ENCODE measurements around the gene CDH18. TPM values are rescaled to one million over a fixed set of nuclear protein-coding genes. Genes with fewer than 3 reads are reported as not detected.

CDH18 gene
- total RNA-seq, 1 experiment from 2014 or later = 0.86 TPM

GRCh38 chr5:19930451-19930850 lies 57.5 kb downstream of the CDH18 start:
- BruUV-seq (replicated peaks) = no TSS peak
- Histone ChIP-seq H3K9me3 (no peaks in the 10 kb centered on the region), H3K27me3 (replicated peaks; ENCODE audit: control insufficient read depth, insufficient read depth, low read length) (no peaks in the 10 kb centered on the region), H3K4me3 (ENCODE audit: low read depth, low read length) (no peak overlapping the region), H3K4me1 (peaks cover 27% of the 10 kb centered on the region), H3K36me3 (ENCODE audit: control insufficient read depth, insufficient read depth, low read length) (no peaks in the 10 kb centered on the region)
- Mint-ChIP-seq H3K4me3 (ENCODE audit: unreplicated experiment) (no peak overlapping the region), H3K9me3 (ENCODE audit: unreplicated experiment) (no peaks in the 10 kb centered on the region), H3K4me1 (ENCODE audit: low read depth, unreplicated experiment) (peaks cover 19% of the 10 kb centered on the region), H3K27me3 (ENCODE audit: insufficient read depth, unreplicated experiment) (no peaks in the 10 kb centered on the region), H3K27ac (ENCODE audit: unreplicated experiment) (no peak overlapping the region), H3K36me3 (ENCODE audit: insufficient read depth, unreplicated experiment) (no peaks in the 10 kb centered on the region)
- TF ChIP-seq CTCF (IDR thresholded peaks at IDR 0.05; ENCODE audit: insufficient read depth in 1 of 2, low read depth in 1 of 2, low read length in 1 of 2, severe bottlenecking in 1 of 2, unreplicated experiment in 1 of 2) = no peak
- intact Hi-C loops (cut with micrococcal nuclease; ENCODE audit: unreplicated experiment) = no loop called here
- POLR2A ChIA-PET = no interaction called here
- no peak for DNase-seq
- CTCF ChIA-PET = no interaction called here

GRCh38 chr5:19928562-19929421 lies 59.2 kb downstream of the CDH18 start:
- Histone ChIP-seq H3K4me1 (peaks cover 27% of the 10 kb centered on the region), H3K27me3 (replicated peaks; ENCODE audit: control insufficient read depth, insufficient read depth, low read length) (no peaks in the 10 kb centered on the region), H3K36me3 (ENCODE audit: control insufficient read depth, insufficient read depth, low read length) (no peaks in the 10 kb centered on the region), H3K9me3 (no peaks in the 10 kb centered on the region), H3K4me3 (ENCODE audit: low read depth, low read length) (no peak overlapping the region)
- no peak for DNase-seq
- Mint-ChIP-seq H3K4me3 (ENCODE audit: unreplicated experiment) (no peak overlapping the region), H3K9me3 (ENCODE audit: unreplicated experiment) (no peaks in the 10 kb centered on the region), H3K36me3 (ENCODE audit: insufficient read depth, unreplicated experiment) (no peaks in the 10 kb centered on the region), H3K27ac (ENCODE audit: unreplicated experiment) (peak overlapping the region; percentile 33), H3K27me3 (ENCODE audit: insufficient read depth, unreplicated experiment) (no peaks in the 10 kb centered on the region), H3K4me1 (ENCODE audit: low read depth, unreplicated experiment) (peaks cover 19% of the 10 kb centered on the region)
- POLR2A ChIA-PET = no interaction called here
- intact Hi-C loops (cut with micrococcal nuclease; ENCODE audit: unreplicated experiment) = loop anchor here (2.0 to 5.0 kb wide), 2 partner anchors 36 to 48 kb away; no protein-coding TSS in a partner anchor
- CTCF ChIA-PET = no interaction called here
- BruUV-seq (replicated peaks) = no TSS peak
- no peak for TF ChIP-seq CTCF (IDR thresholded peaks at IDR 0.05; ENCODE audit: insufficient read depth in 1 of 2, low read depth in 1 of 2, low read length in 1 of 2, severe bottlenecking in 1 of 2, unreplicated experiment in 1 of 2)

- H3K4me1 Mint-ChIP-seq (ENCODE audit: low read depth, unreplicated experiment) = peaks cover 19% of the 10 kb centered on the region
- Histone ChIP-seq H3K27me3 (replicated peaks; ENCODE audit: control insufficient read depth, insufficient read depth, low read length) (no peaks in the 10 kb centered on the region), H3K4me1 (peaks cover 27% of the 10 kb centered on the region), H3K9me3 (no peaks in the 10 kb centered on the region), H3K36me3 (ENCODE audit: control insufficient read depth, insufficient read depth, low read length) (no peaks in the 10 kb centered on the region), H3K4me3 (ENCODE audit: low read depth, low read length) (no peak overlapping the region)
- H3K9me3 Mint-ChIP-seq (ENCODE audit: unreplicated experiment) = no peaks in the 10 kb centered on the region
- no peak for TF ChIP-seq CTCF (IDR thresholded peaks at IDR 0.05; ENCODE audit: insufficient read depth in 1 of 2, low read depth in 1 of 2, low read length in 1 of 2, severe bottlenecking in 1 of 2, unreplicated experiment in 1 of 2)
- intact Hi-C loops (cut with micrococcal nuclease; ENCODE audit: unreplicated experiment) = loop anchor here (2.0 to 5.0 kb wide), 2 partner anchors 36 to 47 kb away; no protein-coding TSS in a partner anchor
- H3K27me3 Mint-ChIP-seq (ENCODE audit: insufficient read depth, unreplicated experiment) = no peaks in the 10 kb centered on the region
- H3K4me3 Mint-ChIP-seq (ENCODE audit: unreplicated experiment) = no peak overlapping the region
- no TSS peak for BruUV-seq (replicated peaks)
- CTCF ChIA-PET = no interaction called here
- no peaks in the 10 kb centered on the region for H3K36me3 Mint-ChIP-seq (ENCODE audit: insufficient read depth, unreplicated experiment)
- DNase-seq = peak in 1 of 2 experiments; percentile 38
- peak overlapping the region; percentile 33 for H3K27ac Mint-ChIP-seq (ENCODE audit: unreplicated experiment)
- POLR2A ChIA-PET = no interaction called here
Measured at GRCh38 chr5:19927919-19928318, 60.1 kb downstream of the CDH18 start.
